Measurements from ENCODE around the gene IL1RN. TPM values are rescaled to one million over a fixed set of nuclear protein-coding genes. Genes with fewer than 3 reads are reported as not detected.

Gene IL1RN, protein sequence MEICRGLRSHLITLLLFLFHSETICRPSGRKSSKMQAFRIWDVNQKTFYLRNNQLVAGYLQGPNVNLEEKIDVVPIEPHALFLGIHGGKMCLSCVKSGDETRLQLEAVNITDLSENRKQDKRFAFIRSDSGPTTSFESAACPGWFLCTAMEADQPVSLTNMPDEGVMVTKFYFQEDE
- not detected for polyA plus RNA-seq (2013, experiment 1 of 2)
- not detected for polyA plus RNA-seq (2013, experiment 2 of 2)

DNA sequence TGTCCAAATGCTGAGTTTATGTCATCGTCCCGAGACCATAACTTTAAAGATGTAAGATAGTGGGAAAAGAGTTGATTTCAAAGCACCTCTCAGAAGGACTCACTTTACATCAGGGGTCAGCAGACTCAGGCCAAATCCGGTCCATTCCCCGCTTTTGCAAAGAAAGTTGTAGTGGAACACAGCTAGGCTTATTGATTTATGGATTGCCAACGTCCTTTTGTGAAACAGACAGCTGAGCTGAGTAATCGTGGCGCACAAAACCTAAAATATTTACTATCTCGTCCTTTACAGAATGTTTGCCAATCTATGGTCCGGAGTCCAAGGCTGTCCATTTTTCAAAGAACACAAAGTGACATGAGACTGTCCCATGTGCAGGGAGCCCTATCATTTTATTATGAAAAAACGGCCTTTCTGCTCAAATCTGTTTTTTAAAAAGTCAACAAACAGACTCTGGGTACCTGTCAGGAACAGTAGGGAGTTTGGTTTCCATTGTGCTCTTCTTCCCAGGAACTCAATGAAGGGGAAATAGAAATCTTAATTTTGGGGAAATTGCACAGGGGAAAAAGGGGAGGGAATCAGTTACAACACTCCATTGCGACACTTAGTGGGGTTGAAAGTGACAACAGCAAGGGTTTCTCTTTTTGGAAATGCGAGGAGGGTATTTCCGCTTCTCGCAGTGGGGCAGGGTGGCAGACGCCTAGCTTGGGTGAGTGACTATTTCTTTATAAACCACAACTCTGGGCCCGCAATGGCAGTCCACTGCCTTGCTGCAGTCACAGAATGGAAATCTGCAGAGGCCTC is at the start of gene IL1RN:
Gene IL1RN, plus strand, starts transcription at position 754 of the 801 bp plus-strand sequence. Its CDS starts 27 bp downstream, at position 781.
- no peaks in the 10 kb centered on the region for H3K4me1 ChIP-seq (ENCODE audit: insufficient read depth, low read length)
- H3K27me3 ChIP-seq (ENCODE audit: insufficient read depth, low read length) = no peaks in the 10 kb centered on the region
- no peak within 1 kb of the TSS for H3K27ac ChIP-seq (ENCODE audit: low read depth, low read length)
- no peak within 1 kb of the TSS for H3K4me3 ChIP-seq (ENCODE audit: low read length)
- no peaks in the 10 kb centered on the region for H3K36me3 ChIP-seq (ENCODE audit: insufficient read depth, low read length)
- WGBS = 92% methylated on average over 16 of the region's 16 CpGs
- H3K9me3 ChIP-seq (ENCODE audit: insufficient read depth, low read depth, low read length) = no peaks in the 10 kb centered on the region
- no peak within 1 kb of the TSS for H3K9ac ChIP-seq (ENCODE audit: low read depth, low read length)

DNA sequence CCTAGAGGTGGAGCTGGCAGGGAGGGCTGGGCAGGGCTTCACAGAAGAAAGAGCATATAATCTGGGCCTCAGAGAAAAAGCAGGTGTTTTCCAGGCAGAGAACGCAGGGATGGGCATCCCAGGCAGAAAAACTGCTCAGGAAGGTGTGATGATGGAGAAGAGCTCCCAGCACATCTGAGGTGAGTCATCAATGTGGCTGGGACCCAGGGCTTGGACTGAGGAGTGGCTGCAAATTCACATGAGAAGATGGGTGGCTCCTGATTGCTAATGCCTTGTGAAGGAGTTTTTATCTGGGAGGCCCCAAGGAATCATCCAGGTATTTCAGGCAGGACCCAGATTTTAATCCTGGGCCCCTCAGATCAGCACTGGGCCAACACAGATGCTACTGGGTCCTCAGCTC is 49.5 kb upstream of the IL1RN start:
- no peaks in the 10 kb centered on the region for H3K27me3 ChIP-seq (ENCODE audit: insufficient read depth, low read length)
- H3K9me3 ChIP-seq (ENCODE audit: insufficient read depth, low read depth, low read length) = no peaks in the 10 kb centered on the region
- no peak overlapping the region for H3K4me3 ChIP-seq (ENCODE audit: low read length)
- H3K9ac ChIP-seq (ENCODE audit: low read depth, low read length) = no peak overlapping the region
- 62% methylated on average over 1 of the region's 1 CpG for WGBS
- H3K4me1 ChIP-seq (ENCODE audit: insufficient read depth, low read length) = no peaks in the 10 kb centered on the region
- H3K36me3 ChIP-seq (ENCODE audit: insufficient read depth, low read length) = no peaks in the 10 kb centered on the region
- H3K27ac ChIP-seq (ENCODE audit: low read depth, low read length) = no peak overlapping the region

DNA sequence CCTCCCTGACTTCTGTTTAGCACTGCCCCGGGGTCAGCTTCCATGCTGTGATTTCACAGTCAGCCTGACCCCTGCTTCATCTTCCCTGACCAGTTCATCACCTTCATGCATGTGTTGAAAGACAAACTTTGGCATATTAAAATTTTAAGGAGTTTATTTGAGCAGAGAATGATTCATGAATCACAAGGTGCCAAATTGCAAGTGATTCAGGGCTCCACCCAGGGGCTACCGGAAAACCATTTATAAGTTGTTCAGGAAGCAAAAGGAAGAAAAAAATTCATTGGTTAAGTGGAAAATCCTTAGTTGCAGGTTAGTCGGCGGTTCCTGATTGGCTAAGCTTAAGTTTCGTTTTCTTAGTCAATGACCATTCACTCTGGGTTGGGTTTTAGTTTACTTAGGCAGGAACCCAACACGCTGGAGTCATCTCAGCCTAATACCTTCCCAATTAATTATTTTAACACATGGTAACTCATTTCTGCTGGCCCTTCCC is 49.0 kb upstream of the IL1RN start:
- no peaks in the 10 kb centered on the region for H3K27me3 ChIP-seq (ENCODE audit: insufficient read depth, low read length)
- WGBS = 81% methylated on average over 6 of the region's 6 CpGs
- no peaks in the 10 kb centered on the region for H3K36me3 ChIP-seq (ENCODE audit: insufficient read depth, low read length)
- H3K9ac ChIP-seq (ENCODE audit: low read depth, low read length) = no peak overlapping the region
- no peak overlapping the region for H3K27ac ChIP-seq (ENCODE audit: low read depth, low read length)
- H3K4me3 ChIP-seq (ENCODE audit: low read length) = no peak overlapping the region
- H3K9me3 ChIP-seq (ENCODE audit: insufficient read depth, low read depth, low read length) = no peaks in the 10 kb centered on the region
- H3K4me1 ChIP-seq (ENCODE audit: insufficient read depth, low read length) = no peaks in the 10 kb centered on the region

DNA sequence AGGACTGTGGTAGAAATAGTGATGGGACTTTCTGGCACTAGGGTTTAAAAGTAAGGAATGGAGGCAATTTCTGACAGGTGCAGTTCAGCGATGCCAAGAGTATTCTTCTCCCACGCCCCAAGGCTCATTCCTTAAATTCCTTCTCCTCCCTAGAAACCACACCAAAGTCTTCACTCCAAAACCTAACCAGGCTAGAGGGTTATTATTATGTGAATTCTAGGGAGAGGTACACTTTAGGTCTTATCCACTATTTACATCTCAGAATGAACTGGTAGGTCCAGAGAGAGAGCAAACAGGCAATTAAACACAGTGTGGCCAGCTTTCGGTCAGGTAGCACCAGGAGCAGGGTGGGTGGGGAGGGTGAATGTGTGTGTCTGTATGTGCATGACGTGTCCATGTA is 48.3 kb upstream of the IL1RN start:
- H3K27me3 ChIP-seq (ENCODE audit: insufficient read depth, low read length) = no peaks in the 10 kb centered on the region

DNA sequence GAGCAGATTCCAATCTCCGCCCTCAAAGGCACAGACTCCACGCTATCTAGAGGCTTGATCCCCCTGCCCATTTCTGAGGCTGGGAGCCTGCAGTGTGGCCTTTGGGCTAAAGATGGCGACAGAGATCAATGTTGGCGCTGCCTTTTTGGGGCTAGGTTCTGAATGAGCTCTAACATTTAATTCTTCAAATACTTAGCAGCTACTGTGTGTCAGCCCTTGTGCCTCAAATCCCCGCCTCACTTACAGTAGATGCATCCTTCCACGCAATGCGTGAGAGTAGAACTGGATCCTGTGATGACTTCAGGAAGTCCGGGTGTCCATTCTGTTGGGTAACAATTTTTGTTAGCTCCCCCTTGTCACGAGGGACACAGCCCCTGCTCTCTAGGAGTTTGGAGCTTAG is 47.3 kb upstream of the IL1RN start:
- 42% methylated on average over 8 of the region's 9 CpGs for WGBS
- Histone ChIP-seq H3K9me3 (ENCODE audit: insufficient read depth, low read depth, low read length) (no peaks in the 10 kb centered on the region), H3K9ac (ENCODE audit: low read depth, low read length) (no peak overlapping the region), H3K4me1 (ENCODE audit: insufficient read depth, low read length) (no peaks in the 10 kb centered on the region), H3K4me3 (ENCODE audit: low read length) (no peak overlapping the region), H3K27me3 (ENCODE audit: insufficient read depth, low read length) (no peaks in the 10 kb centered on the region), H3K36me3 (ENCODE audit: insufficient read depth, low read length) (no peaks in the 10 kb centered on the region), H3K27ac (ENCODE audit: low read depth, low read length) (no peak overlapping the region)

More for the DNA sequence above, 48.3 kb upstream of the IL1RN start:
- Histone ChIP-seq H3K4me3 (ENCODE audit: low read length) (no peak overlapping the region), H3K9ac (ENCODE audit: low read depth, low read length) (no peak overlapping the region), H3K27ac (ENCODE audit: low read depth, low read length) (no peak overlapping the region), H3K9me3 (ENCODE audit: insufficient read depth, low read depth, low read length) (no peaks in the 10 kb centered on the region), H3K36me3 (ENCODE audit: insufficient read depth, low read length) (no peaks in the 10 kb centered on the region), H3K4me1 (ENCODE audit: insufficient read depth, low read length) (no peaks in the 10 kb centered on the region)
- WGBS = 83% methylated on average over 4 of the region's 4 CpGs

DNA sequence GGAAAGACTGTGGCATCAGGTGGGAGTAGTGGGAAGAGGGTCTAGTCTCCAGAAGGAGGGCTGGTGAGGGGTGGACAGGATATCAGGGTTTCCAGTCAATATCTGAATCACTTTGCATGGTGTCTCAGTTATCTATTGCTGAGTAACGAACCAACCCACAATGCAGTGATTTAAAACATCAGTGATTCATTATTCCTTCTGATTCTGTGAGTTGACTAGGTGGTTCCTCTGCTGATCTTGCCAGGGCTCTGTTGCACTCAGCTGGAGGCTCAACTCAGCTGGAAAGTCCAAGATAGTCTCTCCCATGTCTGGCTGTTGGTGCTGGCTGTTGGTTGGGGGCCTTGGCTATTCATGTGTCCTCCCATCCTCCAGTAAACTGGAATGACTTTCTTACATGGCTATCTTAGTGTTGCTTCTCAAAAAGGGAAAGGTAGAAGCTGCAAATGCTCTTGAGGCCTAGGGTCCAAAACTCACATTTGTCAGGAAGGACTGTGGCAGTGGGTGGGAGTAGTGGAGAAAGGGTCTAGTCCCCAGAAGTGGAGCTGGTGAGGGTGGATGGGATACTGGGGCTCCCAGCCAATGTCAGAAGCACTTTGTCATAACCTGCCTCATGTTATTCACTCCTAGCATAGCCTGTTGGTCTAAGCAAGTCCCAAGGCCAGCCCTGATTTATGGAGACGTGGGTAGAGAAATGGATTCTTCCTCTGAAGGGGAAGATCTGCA is 45.7 kb upstream of the IL1RN start:
- Histone ChIP-seq H3K27ac (ENCODE audit: low read depth, low read length) (no peak overlapping the region), H3K27me3 (ENCODE audit: insufficient read depth, low read length) (no peaks in the 10 kb centered on the region), H3K4me1 (ENCODE audit: insufficient read depth, low read length) (no peaks in the 10 kb centered on the region), H3K36me3 (ENCODE audit: insufficient read depth, low read length) (no peaks in the 10 kb centered on the region), H3K9me3 (ENCODE audit: insufficient read depth, low read depth, low read length) (no peaks in the 10 kb centered on the region), H3K4me3 (ENCODE audit: low read length) (no peak overlapping the region), H3K9ac (ENCODE audit: low read depth, low read length) (no peak overlapping the region)
- WGBS = 84% methylated on average over 2 of the region's 2 CpGs

DNA sequence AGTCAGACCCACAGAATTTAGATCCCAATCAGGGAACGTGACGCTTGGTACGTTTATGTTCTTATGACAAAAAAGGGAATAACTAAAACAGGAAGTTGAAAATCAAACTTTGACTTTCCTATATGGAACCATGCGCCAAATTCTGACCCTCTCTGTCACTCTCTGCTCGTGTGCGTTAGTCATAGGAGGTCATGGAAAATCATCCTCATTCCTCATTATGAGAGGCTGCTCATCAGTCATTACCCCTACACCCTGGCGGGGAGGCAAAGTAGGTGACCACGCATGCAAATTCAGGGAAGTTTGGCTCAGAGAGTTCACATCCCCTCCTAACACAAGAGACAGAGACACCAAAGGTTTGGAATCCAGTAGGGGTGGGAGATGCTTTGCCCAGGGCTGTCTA is 44.1 kb upstream of the IL1RN start:
- WGBS = 90% methylated on average over 8 of the region's 8 CpGs
- H3K9ac ChIP-seq (ENCODE audit: low read depth, low read length) = no peak overlapping the region
- H3K4me3 ChIP-seq (ENCODE audit: low read length) = no peak overlapping the region
- no peaks in the 10 kb centered on the region for H3K27me3 ChIP-seq (ENCODE audit: insufficient read depth, low read length)
- H3K36me3 ChIP-seq (ENCODE audit: insufficient read depth, low read length) = no peaks in the 10 kb centered on the region
- H3K27ac ChIP-seq (ENCODE audit: low read depth, low read length) = no peak overlapping the region
- H3K4me1 ChIP-seq (ENCODE audit: insufficient read depth, low read length) = no peaks in the 10 kb centered on the region
- no peaks in the 10 kb centered on the region for H3K9me3 ChIP-seq (ENCODE audit: insufficient read depth, low read depth, low read length)

DNA sequence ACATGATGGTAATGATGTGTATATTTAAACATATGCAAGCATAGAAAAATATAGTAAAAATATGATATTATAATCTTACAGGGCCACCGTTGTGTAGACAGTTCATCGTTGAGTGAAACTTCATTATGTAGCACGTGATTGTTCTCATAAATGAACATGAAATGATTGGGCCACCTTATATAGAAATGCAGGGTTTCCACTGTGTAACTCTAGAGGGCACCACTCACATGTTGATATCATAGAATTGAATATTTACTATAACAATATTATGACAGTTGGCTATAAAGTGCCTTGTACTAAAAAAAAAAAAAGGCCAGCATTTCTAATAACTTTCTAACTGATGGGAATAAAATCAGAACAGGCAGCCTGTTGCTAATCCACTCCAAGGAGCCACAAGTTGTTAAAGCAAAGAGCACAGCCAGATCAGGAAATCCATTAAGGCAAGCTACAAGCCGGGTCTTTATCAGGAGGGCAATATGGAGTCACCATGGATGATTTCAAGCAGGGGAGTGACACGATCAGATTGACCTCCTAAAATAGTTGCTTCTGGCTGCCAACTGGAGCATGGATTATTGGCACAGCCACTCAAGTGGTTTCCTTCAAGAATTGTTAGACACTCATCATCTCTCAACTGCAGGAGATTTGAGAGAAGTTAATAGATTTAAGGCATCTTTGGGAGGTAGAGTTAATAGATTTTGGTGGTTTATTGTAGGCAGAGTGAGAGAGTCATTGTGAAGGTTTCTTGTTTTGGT is 43.0 kb upstream of the IL1RN start:
- 75% methylated on average over 5 of the region's 5 CpGs for WGBS
- Histone ChIP-seq H3K9ac (ENCODE audit: low read depth, low read length) (no peak overlapping the region), H3K4me3 (ENCODE audit: low read length) (no peak overlapping the region), H3K27me3 (ENCODE audit: insufficient read depth, low read length) (no peaks in the 10 kb centered on the region; the same call in 1 of the 2 replicates), H3K9me3 (ENCODE audit: insufficient read depth, low read depth, low read length) (no peaks in the 10 kb centered on the region), H3K36me3 (ENCODE audit: insufficient read depth, low read length) (no peaks in the 10 kb centered on the region), H3K27ac (ENCODE audit: low read depth, low read length) (no peak overlapping the region), H3K4me1 (ENCODE audit: insufficient read depth, low read length) (no peaks in the 10 kb centered on the region)

DNA sequence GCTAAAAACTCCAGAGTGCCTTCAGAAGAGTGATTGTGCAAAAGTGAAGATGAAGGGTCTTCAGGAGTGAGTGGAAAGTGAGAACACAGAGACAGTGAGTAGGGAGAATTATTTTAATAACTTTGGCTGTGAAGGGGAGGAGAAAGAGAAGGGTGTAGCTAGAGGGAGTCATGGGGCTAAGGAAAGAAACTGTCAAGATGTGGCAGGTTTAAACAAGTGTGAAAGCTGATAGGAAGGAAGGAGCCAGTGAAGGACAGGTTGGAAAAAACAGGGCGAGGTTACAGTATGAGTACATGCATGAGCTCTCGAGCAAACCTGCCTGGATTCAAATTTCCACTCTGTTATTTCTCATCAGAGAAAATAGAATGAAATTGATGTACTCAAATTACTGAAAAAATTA is 41.9 kb upstream of the IL1RN start:
- Histone ChIP-seq H3K9ac (ENCODE audit: low read depth, low read length) (no peak overlapping the region), H3K36me3 (ENCODE audit: insufficient read depth, low read length) (no peaks in the 10 kb centered on the region), H3K9me3 (ENCODE audit: insufficient read depth, low read depth, low read length) (no peaks in the 10 kb centered on the region), H3K4me3 (ENCODE audit: low read length) (no peak overlapping the region), H3K27me3 (ENCODE audit: insufficient read depth, low read length) (peaks cover 4% of the 10 kb centered on the region), H3K4me1 (ENCODE audit: insufficient read depth, low read length) (no peaks in the 10 kb centered on the region), H3K27ac (ENCODE audit: low read depth, low read length) (no peak overlapping the region)
- 81% methylated on average over 2 of the region's 2 CpGs for WGBS

DNA sequence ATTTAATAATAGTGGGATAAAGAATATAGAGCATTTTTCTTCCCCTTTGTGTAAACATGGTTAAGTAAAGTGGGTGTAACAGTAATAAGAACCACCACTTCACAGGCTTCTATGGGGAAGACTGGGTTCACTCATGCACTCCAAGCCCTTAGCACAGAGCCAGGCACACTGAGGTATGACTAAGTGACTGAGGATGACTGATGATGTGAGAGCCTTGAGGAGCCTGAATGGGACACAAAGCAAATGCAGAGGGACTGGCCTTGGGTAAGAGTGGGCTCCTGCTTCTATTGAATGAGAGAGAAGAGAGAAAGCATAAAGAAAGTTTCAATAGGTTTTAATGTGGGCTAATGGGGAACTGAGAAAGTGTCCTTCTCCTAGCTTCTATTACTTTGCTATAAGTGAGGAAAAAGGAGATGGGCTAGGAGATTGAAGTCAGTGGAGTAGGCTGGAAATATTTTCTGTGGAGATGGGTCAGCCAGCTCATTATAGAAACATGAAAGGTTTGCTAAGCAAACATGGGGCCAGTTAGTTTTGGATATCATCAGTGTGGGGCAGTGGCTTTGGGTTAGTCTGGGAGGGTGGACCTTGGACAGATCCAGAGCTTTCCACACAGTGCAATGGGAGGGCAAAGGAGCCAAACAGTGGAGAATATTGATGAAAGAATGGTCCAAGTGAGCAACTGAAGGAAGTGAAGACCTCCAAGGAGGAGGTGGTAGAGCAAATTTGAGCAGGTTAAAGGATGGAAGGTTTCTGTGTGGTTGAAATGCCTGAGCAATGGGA is 39.0 kb upstream of the IL1RN start:
- H3K4me3 ChIP-seq (ENCODE audit: low read length) = no peak overlapping the region
- H3K4me1 ChIP-seq (ENCODE audit: insufficient read depth, low read length) = no peaks in the 10 kb centered on the region
- H3K9ac ChIP-seq (ENCODE audit: low read depth, low read length) = no peak overlapping the region
- H3K27ac ChIP-seq (ENCODE audit: low read depth, low read length) = no peak overlapping the region
- H3K36me3 ChIP-seq (ENCODE audit: insufficient read depth, low read length) = no peaks in the 10 kb centered on the region
- peaks cover 6% of the 10 kb centered on the region for H3K27me3 ChIP-seq (ENCODE audit: insufficient read depth, low read length)
- no peaks in the 10 kb centered on the region for H3K9me3 ChIP-seq (ENCODE audit: insufficient read depth, low read depth, low read length)

Measured in HUES64 (cell line).